ENCODE data around the gene CGAS. TPM values are rescaled to one million over a fixed set of nuclear protein-coding genes. Genes with fewer than 3 reads are reported as not detected.
A peak's percentile ranks its signal among the peaks of the same experiment; 100 is the strongest.

CGAS gene
- total RNA-seq, result 1 to 10 TPM; 2.5 to 3.8 TPM
- 0.89 TPM for polyA plus RNA-seq (2013, experiment 1 of 2)
- polyA plus RNA-seq (2013, experiment 2 of 2), result 0.79 TPM
- long read RNA-seq, experiment 1, result 0 reads
- long read RNA-seq, experiment 2, result 0 reads
- long read RNA-seq, experiment 3, partial matches to known transcripts, result 0 of 4 reads
- long read RNA-seq, experiment 3, other reads (novel, unspliced or antisense), result 3 of 4 reads
- long read RNA-seq, experiment 4, result 0 reads

DNA sequence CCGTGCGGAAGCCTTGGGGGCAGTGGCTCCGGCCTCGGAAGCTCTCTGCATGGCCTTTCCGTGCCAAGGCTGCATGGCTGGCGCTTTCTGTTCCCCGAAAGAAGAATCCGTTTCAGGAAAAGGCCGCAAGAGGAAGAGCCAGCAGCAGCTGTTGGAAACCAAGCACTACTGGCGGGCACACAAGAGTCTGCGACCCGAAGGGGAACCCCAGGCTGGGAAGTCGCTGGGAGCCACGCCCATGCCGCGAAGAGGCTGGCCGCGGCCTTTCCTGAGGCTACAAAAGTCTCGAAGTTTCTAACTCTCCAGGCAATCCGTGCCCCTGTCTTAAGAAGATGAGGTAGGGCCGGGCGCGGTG lies at the start of gene CGAS:
Gene CGAS, minus strand, starts transcription at position 191 of the 355 bp plus-strand sequence. Its CDS starts 116 bp downstream, at position 75.
- Histone ChIP-seq H3K9ac (ENCODE audit: extremely low read depth, low read length, poor library complexity, severe bottlenecking) (no peak within 1 kb of the TSS), H3K27ac (ENCODE audit: low read depth, low read length) (no peak within 1 kb of the TSS), H3K36me3 (ENCODE audit: control insufficient read depth, insufficient read depth, low read length) (no peaks in the 10 kb centered on the region), H3K9me3 (ENCODE audit: control insufficient read depth, low read length) (no peaks in the 10 kb centered on the region), H3K4me1 (ENCODE audit: control insufficient read depth, insufficient read depth, low read length) (no peaks in the 10 kb centered on the region), H3K4me3 (ENCODE audit: low read length) (no peak within 1 kb of the TSS), H3K27me3 (ENCODE audit: control insufficient read depth, insufficient read depth, low read length, poor library complexity, severe bottlenecking) (peaks cover 21% of the 10 kb centered on the region)
- Mint-ChIP-seq H3K27ac (no peak within 1 kb of the TSS), H3K9me3 (peaks cover 3% of the 10 kb centered on the region), H3K36me3 (ENCODE audit: low read depth) (no peaks in the 10 kb centered on the region), H3K4me1 (no peaks in the 10 kb centered on the region), H3K4me3 (peak within 1 kb of the TSS; percentile 52), H3K27me3 (ENCODE audit: insufficient read depth) (peaks cover 25% of the 10 kb centered on the region)
- 45% methylated on average over 19 to 23 of the region's 23 CpGs for WGBS, 2 experiments (ENCODE audit: insufficient coverage in 1 of 2, insufficient read length in 1 of 2)
- no peak for DNase-seq
- TF ChIP-seq, protein P1, sequence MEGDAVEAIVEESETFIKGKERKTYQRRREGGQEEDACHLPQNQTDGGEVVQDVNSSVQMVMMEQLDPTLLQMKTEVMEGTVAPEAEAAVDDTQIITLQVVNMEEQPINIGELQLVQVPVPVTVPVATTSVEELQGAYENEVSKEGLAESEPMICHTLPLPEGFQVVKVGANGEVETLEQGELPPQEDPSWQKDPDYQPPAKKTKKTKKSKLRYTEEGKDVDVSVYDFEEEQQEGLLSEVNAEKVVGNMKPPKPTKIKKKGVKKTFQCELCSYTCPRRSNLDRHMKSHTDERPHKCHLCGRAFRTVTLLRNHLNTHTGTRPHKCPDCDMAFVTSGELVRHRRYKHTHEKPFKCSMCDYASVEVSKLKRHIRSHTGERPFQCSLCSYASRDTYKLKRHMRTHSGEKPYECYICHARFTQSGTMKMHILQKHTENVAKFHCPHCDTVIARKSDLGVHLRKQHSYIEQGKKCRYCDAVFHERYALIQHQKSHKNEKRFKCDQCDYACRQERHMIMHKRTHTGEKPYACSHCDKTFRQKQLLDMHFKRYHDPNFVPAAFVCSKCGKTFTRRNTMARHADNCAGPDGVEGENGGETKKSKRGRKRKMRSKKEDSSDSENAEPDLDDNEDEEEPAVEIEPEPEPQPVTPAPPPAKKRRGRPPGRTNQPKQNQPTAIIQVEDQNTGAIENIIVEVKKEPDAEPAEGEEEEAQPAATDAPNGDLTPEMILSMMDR (conservative IDR thresholded peaks at IDR 0.05), result no peak

DNA sequence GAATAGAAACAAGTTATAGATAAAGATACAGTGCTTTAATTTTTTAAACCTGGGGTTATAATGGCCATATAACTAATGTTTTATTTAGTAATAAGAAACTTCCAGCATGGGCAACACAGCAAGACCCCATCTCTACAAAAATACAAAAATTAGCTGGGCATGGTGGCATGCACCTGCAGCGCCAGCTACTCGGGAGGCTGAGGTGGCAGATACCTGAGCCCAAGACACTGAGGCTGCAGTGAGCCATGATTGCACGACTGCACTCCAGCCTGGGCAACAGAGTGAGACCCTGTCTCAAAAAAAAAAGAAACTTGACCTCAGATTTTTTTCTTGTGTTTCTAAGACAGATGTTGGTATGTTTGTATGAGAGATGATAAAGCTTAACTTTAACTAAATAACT lies 45.8 kb upstream of the CGAS start:
- no peaks in the 10 kb centered on the region for H3K27me3 ChIP-seq (ENCODE audit: control insufficient read depth, insufficient read depth, low read length, poor library complexity, severe bottlenecking)
- Mint-ChIP-seq H3K4me3 (no peak overlapping the region), H3K36me3 (ENCODE audit: low read depth) (peaks cover 41% of the 10 kb centered on the region), H3K4me1 (no peaks in the 10 kb centered on the region), H3K27me3 (ENCODE audit: insufficient read depth) (no peaks in the 10 kb centered on the region), H3K27ac (no peak overlapping the region), H3K9me3 (no peaks in the 10 kb centered on the region)
- TF ChIP-seq, protein P1 (conservative IDR thresholded peaks at IDR 0.05), result no peak
- 96 to 100% methylated on average over 3 of the region's 3 CpGs for WGBS, 2 experiments (ENCODE audit: insufficient coverage in 1 of 2, insufficient read length in 1 of 2)
- no peak overlapping the region for H3K4me3 ChIP-seq (ENCODE audit: low read length)
- no peak overlapping the region for H3K9ac ChIP-seq (ENCODE audit: extremely low read depth, low read length, poor library complexity, severe bottlenecking)
- H3K4me1 ChIP-seq (ENCODE audit: control insufficient read depth, insufficient read depth, low read length), result no peaks in the 10 kb centered on the region
- DNase-seq, result no peak
- H3K36me3 ChIP-seq (ENCODE audit: control insufficient read depth, insufficient read depth, low read length), result peaks cover 56% of the 10 kb centered on the region
- H3K9me3 ChIP-seq (ENCODE audit: control insufficient read depth, low read length), result no peaks in the 10 kb centered on the region
- no peak overlapping the region for H3K27ac ChIP-seq (ENCODE audit: low read depth, low read length)

DNA sequence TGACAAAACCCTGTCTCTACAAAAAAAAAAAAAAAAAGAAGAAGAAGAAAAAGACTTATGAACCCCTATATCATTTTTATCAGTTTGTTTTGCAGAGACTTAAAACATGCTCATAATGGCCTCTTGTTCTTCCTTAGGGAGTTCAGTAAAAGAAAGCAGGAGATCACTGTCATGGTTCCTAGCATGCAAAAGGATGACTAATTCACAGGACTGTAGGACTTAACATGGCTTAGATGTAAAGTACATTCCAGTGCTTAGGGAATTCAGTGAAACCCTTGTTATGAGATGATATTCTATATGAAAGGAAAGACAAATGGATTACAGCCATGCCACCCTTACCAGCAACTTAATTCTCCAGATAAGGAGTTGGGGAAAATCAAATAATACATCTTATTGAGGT lies 39.3 kb upstream of the CGAS start:
- DNase-seq, result no peak
- Mint-ChIP-seq H3K4me1 (no peaks in the 10 kb centered on the region), H3K27ac (no peak overlapping the region), H3K36me3 (ENCODE audit: low read depth) (peaks cover 61% of the 10 kb centered on the region), H3K4me3 (no peak overlapping the region), H3K27me3 (ENCODE audit: insufficient read depth) (no peaks in the 10 kb centered on the region), H3K9me3 (peaks cover 11% of the 10 kb centered on the region)
- Histone ChIP-seq H3K9ac (ENCODE audit: extremely low read depth, low read length, poor library complexity, severe bottlenecking) (no peak overlapping the region), H3K27ac (ENCODE audit: low read depth, low read length) (no peak overlapping the region), H3K36me3 (ENCODE audit: control insufficient read depth, insufficient read depth, low read length) (peaks cover 41% of the 10 kb centered on the region), H3K9me3 (ENCODE audit: control insufficient read depth, low read length) (peaks cover 4% of the 10 kb centered on the region), H3K27me3 (ENCODE audit: control insufficient read depth, insufficient read depth, low read length, poor library complexity, severe bottlenecking) (no peaks in the 10 kb centered on the region), H3K4me3 (ENCODE audit: low read length) (no peak overlapping the region), H3K4me1 (ENCODE audit: control insufficient read depth, insufficient read depth, low read length) (no peaks in the 10 kb centered on the region)
- TF ChIP-seq, protein P1 (conservative IDR thresholded peaks at IDR 0.05), result no peak

All from endodermal cell (in vitro differentiated cells).